Loucy (cell line): ENCODE measurements around the gene LNPEP.

Source experiments
- CTCF ChIP-seq: fragments of 200-600 bp; sonication (generic); conservative IDR thresholded peaks from 2 replicates; pipeline ENCODE4 v1.5.1; 2014; ENCODE audit warnings: mild to moderate bottlenecking, antibody characterized with exemption, low read length
- EZH2phosphoT487 ChIP-seq: fragments of 200-600 bp; IDR thresholded peaks from 2 replicates; pipeline ENCODE4 v1.6.1; 2018; ENCODE audit warnings: antibody characterized with exemption, mild to moderate bottlenecking, moderate library complexity, borderline replicate concordance

- no peak for TF ChIP-seq CTCF
- no peak for TF ChIP-seq EZH2phosphoT487
These were observed 41.3 kb downstream of the LNPEP start for GRCh38 chr5:96977228-96977627.
